Hepatic stellate cell (primary cell): ENCODE results near the gene ATPAF2.

ENCODE experiments used
- DNase-seq: peaks from one replicate; pipeline ENCODE4 v3.0.0; 2011; ENCODE audit warnings: low spot score

ATPAF2 gene

GRCh38 chr17:18039535-18040260 lies 730 bp upstream of the ATPAF2 start:
- peak; percentile 41 for DNase-seq

GRCh38 chr17:18038149-18038850 lies 668 bp downstream of the ATPAF2 start:
- no peak for DNase-seq

GRCh38 chr17:18037486-18037885 lies 1.5 kb downstream of the ATPAF2 start:
- DNase-seq, result no peak

- no peak for DNase-seq
Measured at GRCh38 chr17:18035704-18036103, 3.3 kb downstream of the ATPAF2 start.

- DNase-seq, result peak; percentile 88
Measured at GRCh38 chr17:18033442-18034099, 5.4 kb downstream of the ATPAF2 start.

GRCh38 chr17:18031955-18032354 lies 7.0 kb downstream of the ATPAF2 start:
- DNase-seq, result no peak

GRCh38 chr17:18028952-18029540 lies 9.9 kb downstream of the ATPAF2 start:
- DNase-seq, result no peak

GRCh38 chr17:18028114-18028951 lies 10.6 kb downstream of the ATPAF2 start:
- DNase-seq, result no peak

- no peak for DNase-seq
Measured at GRCh38 chr17:18027280-18027679, 11.7 kb downstream of the ATPAF2 start.

- no peak for DNase-seq
Measured at GRCh38 chr17:18025945-18026776, 12.8 kb downstream of the ATPAF2 start.

GRCh38 chr17:18025241-18025944 lies 13.6 kb downstream of the ATPAF2 start:
- no peak for DNase-seq

- DNase-seq, result no peak
Measured at GRCh38 chr17:18021372-18021771, 17.6 kb downstream of the ATPAF2 start.

GRCh38 chr17:18020971-18021370 lies 18.0 kb downstream of the ATPAF2 start:
- DNase-seq, result no peak

- DNase-seq, result no peak
Measured at GRCh38 chr17:18019838-18020154, 19.2 kb downstream of the ATPAF2 start.

- DNase-seq, result no peak
Measured at GRCh38 chr17:18018411-18018921, 20.5 kb downstream of the ATPAF2 start.

GRCh38 chr17:18017958-18018357 lies 21.0 kb downstream of the ATPAF2 start:
- DNase-seq, result no peak

- no peak for DNase-seq
Measured at GRCh38 chr17:18016426-18016825, 22.5 kb downstream of the ATPAF2 start.

GRCh38 chr17:18015593-18015992 lies 23.4 kb downstream of the ATPAF2 start:
- no peak for DNase-seq

GRCh38 chr17:18014006-18014405 lies 25.0 kb downstream of the ATPAF2 start:
- no peak for DNase-seq

GRCh38 chr17:18011286-18011685 lies 27.7 kb downstream of the ATPAF2 start:
- DNase-seq, result no peak
